RWPE1 (cell line): ENCODE data around the gene VWDE.
A peak's percentile ranks its signal among the peaks of the same experiment; 100 is the strongest.

Source experiments
- CTCF ChIA-PET: fragments of 350-600 bp; sonication (Branson Sonifier 250); formaldehyde crosslinking; extraction: SDS; loops from one replicate; lab custom pipeline; 2021; lab: Yijun Ruan, JAX
- POLR2A ChIA-PET: fragments of 400-600 bp; formaldehyde crosslinking; extraction: SDS; loops from one replicate; lab custom pipeline; 2020; ENCODE audit warnings: antibody characterized with exemption; ENCODE audit not compliant: low non-redundant PET; lab: Yijun Ruan, JAX
- DNase-seq: peaks from one replicate; pipeline ENCODE4 v3.0.0; 2012; ENCODE audit warnings: low spot score
- H3K27ac ChIP-seq: fragments of 450-650 bp; 2 replicates; pipeline ENCODE4 v1.5.1; 2017
- TF ChIP-seq, protein P1 (sequence below): fragments of 450-650 bp; conservative IDR thresholded peaks from 2 replicates; pipeline ENCODE4 v1.5.1; 2017; ENCODE audit warnings: low read depth, mild to moderate bottlenecking

VWDE gene

DNA sequence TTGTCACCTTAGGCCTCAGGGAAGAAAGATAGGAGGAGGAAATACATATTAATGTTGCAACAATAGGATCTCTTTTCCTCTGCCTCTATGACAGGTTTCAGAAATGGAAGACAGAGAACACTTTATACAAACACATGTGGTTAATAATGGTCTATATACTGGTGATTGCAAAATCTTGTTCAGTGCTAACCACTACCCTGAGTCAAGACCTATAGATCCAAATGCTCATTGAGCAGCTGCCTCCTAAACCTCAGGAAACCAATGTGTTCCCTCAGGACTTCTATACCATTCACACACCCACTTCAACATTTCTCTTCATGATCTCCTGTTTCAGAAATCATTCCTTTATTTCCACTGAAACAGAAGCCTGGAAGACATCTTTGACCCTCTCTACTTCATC lies 32.5 kb upstream of the VWDE start:
- no peak overlapping the region for H3K27ac ChIP-seq
- ChIA-PET POLR2A (no interaction called here), CTCF (interaction anchor here (0.7 kb wide), 1 partner anchor 53 kb away, joined by 3 read pairs; no protein-coding TSS in a partner anchor)
- DNase-seq = no peak
- TF ChIP-seq, protein P1, sequence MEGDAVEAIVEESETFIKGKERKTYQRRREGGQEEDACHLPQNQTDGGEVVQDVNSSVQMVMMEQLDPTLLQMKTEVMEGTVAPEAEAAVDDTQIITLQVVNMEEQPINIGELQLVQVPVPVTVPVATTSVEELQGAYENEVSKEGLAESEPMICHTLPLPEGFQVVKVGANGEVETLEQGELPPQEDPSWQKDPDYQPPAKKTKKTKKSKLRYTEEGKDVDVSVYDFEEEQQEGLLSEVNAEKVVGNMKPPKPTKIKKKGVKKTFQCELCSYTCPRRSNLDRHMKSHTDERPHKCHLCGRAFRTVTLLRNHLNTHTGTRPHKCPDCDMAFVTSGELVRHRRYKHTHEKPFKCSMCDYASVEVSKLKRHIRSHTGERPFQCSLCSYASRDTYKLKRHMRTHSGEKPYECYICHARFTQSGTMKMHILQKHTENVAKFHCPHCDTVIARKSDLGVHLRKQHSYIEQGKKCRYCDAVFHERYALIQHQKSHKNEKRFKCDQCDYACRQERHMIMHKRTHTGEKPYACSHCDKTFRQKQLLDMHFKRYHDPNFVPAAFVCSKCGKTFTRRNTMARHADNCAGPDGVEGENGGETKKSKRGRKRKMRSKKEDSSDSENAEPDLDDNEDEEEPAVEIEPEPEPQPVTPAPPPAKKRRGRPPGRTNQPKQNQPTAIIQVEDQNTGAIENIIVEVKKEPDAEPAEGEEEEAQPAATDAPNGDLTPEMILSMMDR = no peak

DNA sequence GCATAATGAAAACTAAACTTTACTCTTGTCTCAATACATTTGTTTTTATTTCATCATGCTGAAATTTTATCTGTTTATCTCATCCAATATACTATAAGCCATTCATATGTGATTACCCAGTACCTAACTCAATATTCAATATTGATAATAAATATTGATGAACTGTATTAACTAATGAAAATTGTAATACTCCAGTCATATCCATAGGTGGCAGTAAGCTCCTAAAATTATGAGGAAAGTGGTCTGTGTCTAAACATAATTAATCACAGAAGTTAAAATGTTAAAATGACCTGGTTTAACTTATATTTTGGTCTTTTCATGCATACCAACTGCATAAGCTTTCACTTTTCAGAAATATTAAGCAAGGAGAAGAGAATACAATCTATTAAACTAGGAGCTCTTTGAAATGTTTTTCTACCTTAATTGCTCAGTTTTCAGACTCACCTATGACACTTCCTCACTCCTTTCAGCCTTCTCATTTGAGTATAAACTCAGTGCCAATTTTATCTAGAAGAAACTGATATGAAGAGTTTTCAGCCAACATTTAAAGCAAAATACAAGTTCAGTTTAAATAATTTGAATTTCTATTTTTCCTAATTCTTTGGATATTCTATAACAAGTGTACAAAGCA lies 30.5 kb upstream of the VWDE start:
- TF ChIP-seq, protein P1 = peak; percentile 68
- POLR2A ChIA-PET = no interaction called here
- CTCF ChIA-PET = interaction anchor here (0.7 to 1.4 kb wide), 6 partner anchors 8 to 745 kb away, joined by 3 to 10 read pairs (median 4); no protein-coding TSS in a partner anchor
- H3K27ac ChIP-seq = no peak overlapping the region
- DNase-seq = peak; percentile 18

DNA sequence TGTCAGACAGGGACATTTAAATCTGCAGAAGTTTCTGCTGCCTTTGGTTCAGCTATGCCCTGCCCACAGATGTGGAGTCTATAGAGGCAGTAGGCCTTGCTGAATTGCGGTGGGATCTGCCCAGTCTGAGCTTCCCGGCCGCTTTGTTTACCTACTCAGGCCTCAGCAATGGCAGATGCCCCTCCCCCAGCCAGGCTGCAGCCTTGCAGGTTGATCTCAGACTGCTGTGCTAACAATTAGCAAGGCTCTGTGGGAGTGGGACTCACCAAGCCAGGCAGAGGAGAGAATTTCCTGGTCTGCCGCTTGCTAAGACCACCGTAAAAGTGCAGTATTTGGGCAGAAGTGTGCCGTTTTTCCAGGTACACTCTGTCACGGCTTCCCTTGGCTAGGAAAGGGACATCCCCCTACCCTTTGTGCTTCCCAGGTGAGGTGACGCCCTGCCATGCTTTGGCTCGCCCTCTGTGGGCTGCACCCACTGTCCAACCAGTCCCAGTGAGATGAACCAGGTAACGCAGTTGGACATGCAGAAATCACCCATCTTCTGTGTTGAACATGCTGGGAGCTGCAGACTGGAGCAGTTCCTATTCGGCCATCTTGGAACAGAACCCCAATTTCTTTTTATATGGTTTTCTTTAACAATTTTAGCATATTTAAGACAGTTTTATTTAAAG lies 28.4 kb upstream of the VWDE start:
- ChIA-PET POLR2A (no interaction called here), CTCF (no interaction called here)
- DNase-seq = no peak
- TF ChIP-seq, protein P1 = no peak
- H3K27ac ChIP-seq = no peak overlapping the region

DNA sequence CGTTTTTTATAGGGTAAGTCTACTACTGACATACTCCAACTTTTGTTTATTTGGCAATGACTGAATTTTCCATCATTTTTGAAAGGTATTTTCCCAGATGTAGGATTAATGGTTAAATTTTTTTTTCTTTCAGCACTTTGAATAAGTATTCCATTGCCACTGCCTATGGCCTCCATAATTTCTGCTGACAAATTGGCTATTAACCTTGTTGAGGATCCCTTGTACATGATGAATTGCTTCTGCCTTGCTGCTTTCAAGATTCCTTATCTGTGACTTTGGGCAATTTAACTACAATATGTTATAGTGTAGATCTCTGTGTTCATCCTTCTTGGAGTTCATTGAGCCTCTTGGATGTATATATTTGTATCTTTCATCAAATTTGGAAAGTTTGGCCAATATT lies 21.6 kb upstream of the VWDE start:
- CTCF ChIA-PET = no interaction called here
- TF ChIP-seq, protein P1 = no peak
- POLR2A ChIA-PET = no interaction called here
- no peak for DNase-seq
- no peak overlapping the region for H3K27ac ChIP-seq

DNA sequence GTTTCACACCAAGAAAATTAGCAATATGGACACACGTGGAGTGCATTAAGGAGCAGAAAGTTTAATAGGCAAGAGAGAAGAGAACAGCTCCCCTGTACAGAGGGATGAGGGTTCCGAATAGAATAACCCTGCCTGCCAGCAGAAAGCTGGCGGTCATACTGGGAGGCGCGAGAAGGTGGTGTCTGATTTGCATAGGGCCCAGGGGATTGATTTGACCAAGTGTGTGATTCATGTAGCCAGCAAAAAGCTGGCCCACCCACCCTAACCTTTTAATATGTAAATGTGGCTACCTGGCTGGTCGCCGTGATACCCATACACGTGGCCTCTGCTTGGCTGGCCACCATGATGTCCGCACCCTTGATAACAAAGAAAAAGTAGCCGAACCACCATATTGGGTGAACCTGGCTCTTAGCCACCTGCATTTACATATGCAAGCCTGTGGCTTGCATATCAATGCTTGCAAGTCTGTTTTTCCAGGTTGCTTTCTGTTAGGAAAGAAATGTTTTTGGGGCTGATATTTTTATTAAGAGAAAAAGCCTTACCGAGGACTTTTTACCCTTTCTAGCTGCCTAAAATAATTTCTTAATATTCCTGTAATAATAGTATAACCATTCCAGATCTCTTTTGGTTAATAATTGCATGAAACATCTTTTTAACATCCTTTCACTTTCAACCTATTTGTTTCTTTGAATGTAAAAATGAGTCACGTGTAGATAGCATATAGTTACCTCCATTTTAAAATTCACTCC lies 20.5 kb upstream of the VWDE start:
- CTCF ChIA-PET = no interaction called here
- no peak for DNase-seq
- peak overlapping the region; percentile 60 for H3K27ac ChIP-seq
- POLR2A ChIA-PET = no interaction called here
- TF ChIP-seq, protein P1 = no peak

DNA sequence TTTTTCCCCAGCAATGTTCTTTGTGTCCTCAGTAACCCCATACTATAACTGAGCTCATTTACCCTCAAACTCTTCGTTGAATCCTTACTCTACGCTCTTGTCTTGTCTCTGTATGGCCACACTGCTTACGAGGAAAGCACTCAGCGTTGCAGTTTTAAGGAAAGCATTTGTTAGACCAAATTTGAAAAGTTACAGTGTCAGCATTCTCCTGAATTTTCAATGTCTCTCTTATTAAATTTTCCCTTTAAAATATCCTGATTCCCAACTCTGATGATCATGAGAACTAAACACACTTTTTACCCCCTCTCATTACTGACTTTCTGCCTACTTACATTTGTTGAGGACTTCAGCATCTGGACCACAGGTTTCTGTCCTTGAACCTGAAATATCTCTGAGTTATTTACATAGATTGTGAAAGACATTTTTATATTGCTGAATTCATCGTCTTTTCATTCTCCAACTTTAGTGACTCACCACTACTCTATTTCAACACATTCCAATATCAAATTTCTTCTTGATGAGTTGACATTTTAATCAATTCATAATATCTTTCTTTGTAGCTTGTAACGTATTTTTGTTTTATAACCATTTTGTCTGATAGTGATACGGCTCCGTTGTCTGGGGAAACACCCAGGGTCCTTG lies 19.8 kb upstream of the VWDE start:
- DNase-seq = peak; percentile 67
- TF ChIP-seq, protein P1 = no peak
- CTCF ChIA-PET = no interaction called here
- H3K27ac ChIP-seq = peak overlapping the region; percentile 60
- POLR2A ChIA-PET = no interaction called here
